ENCODE data around the gene PDGFC. TPM values are rescaled to one million over a fixed set of nuclear protein-coding genes. Genes with fewer than 3 reads are reported as not detected.

The PDGFC gene
- total RNA-seq, 1 experiment from 2014 or later, result 4.5 TPM

GRCh38 chr4:157005193-157005592, 33.6 kb upstream of the PDGFC start:
- no CpG with 5 or more reads among the region's 2 CpGs for WGBS (ENCODE audit: extremely low coverage, insufficient read length, low lambda C conversion rate)
- no peak overlapping the region for H3K14ac ChIP-seq (ENCODE audit: insufficient read depth, low read length)
- no peak overlapping the region for H4K5ac ChIP-seq (ENCODE audit: insufficient read length, low read depth, low read length)
- H4K91ac ChIP-seq (ENCODE audit: insufficient read length, low read depth, low read length), result no peak overlapping the region
- no peaks in the 10 kb centered on the region for H3K23me2 ChIP-seq (ENCODE audit: insufficient read length, low read depth, low read length, poor library complexity, severe bottlenecking)
- H3K27ac ChIP-seq (ENCODE audit: insufficient read length, low read depth, low read length), result no peak overlapping the region
- no peak overlapping the region for H2BK12ac ChIP-seq (ENCODE audit: insufficient read length, low read depth, low read length)
- Mint-ChIP-seq H3K36me3 (ENCODE audit: insufficient read depth in 1 of 3, low read depth in 3 of 3) (no peaks in the 10 kb centered on the region), H3K27ac (no peak overlapping the region), H3K4me1 (no peaks in the 10 kb centered on the region), H3K9me3 (no peaks in the 10 kb centered on the region), H3K4me3 (no peak overlapping the region), H3K27me3 (ENCODE audit: low read depth) (no peaks in the 10 kb centered on the region)
- H3K27me3 ChIP-seq (ENCODE audit: insufficient read depth, low read length), result no peaks in the 10 kb centered on the region
- no peak overlapping the region for H2AK5ac ChIP-seq (ENCODE audit: insufficient read length, low read length)
- H3K18ac ChIP-seq (ENCODE audit: insufficient read length, low read depth, low read length), result no peak overlapping the region
- no peaks in the 10 kb centered on the region for H3K79me1 ChIP-seq (ENCODE audit: insufficient read depth, low read depth, low read length, poor library complexity, severe bottlenecking)
- DNase-seq, result no peak
- H3K4me2 ChIP-seq (ENCODE audit: insufficient read depth, insufficient read length, low read length), result no peak overlapping the region
- no peaks in the 10 kb centered on the region for H4K20me1 ChIP-seq (ENCODE audit: control insufficient read depth, insufficient read depth, insufficient read length)
- H3K23ac ChIP-seq (ENCODE audit: insufficient read length, low read depth, low read length), result no peak overlapping the region
- H2BK20ac ChIP-seq (ENCODE audit: low read depth, low read length, poor library complexity, severe bottlenecking), result no peak overlapping the region
- no peak overlapping the region for H3K4ac ChIP-seq (ENCODE audit: low read depth, low read length)
- H2BK5ac ChIP-seq (ENCODE audit: insufficient read length, low read length), result no peak overlapping the region
- no peaks in the 10 kb centered on the region for H3K79me2 ChIP-seq (ENCODE audit: insufficient read depth, low read length)
- no peak overlapping the region for H2AFZ ChIP-seq (ENCODE audit: low read length)
- H3K9me3 ChIP-seq (ENCODE audit: control insufficient read depth, low read depth, low read length), result no peaks in the 10 kb centered on the region
- no peak overlapping the region for H3K9ac ChIP-seq (ENCODE audit: extremely low read depth, insufficient read length, low read length)
- no peak overlapping the region for H3K56ac ChIP-seq (ENCODE audit: insufficient read length, low read depth, low read length)
- no peak overlapping the region for H2BK15ac ChIP-seq (ENCODE audit: low read depth, low read length)
- TF ChIP-seq CTCF (conservative IDR thresholded peaks at IDR 0.05), result no peak
- no peak overlapping the region for H3T11ph ChIP-seq (ENCODE audit: low read length)
- no peak overlapping the region for H2BK120ac ChIP-seq (ENCODE audit: low read depth, low read length, poor library complexity, severe bottlenecking)
- no peak overlapping the region for H4K8ac ChIP-seq (replicated peaks; ENCODE audit: insufficient read length, low read depth, low read length)
- H3K4me1 ChIP-seq (ENCODE audit: insufficient read depth, low read length), result no peaks in the 10 kb centered on the region
